ENCODE measurements around the gene SCUBE2.
"Not testable (repeated sequence)": the region's sequence is repeated elsewhere in the genome, so short reads cannot be mapped to it uniquely, and the experiment has no call there.

The SCUBE2 gene

GRCh38 chr11:9040410-9040809, 51.0 kb downstream of the SCUBE2 start:
- no peak for DNase-seq

- no peak for DNase-seq
Measured at GRCh38 chr11:9039863-9040262, 51.5 kb downstream of the SCUBE2 start.

GRCh38 chr11:9039198-9039597, 52.2 kb downstream of the SCUBE2 start:
- DNase-seq, result peak; percentile 54 to 62

- peak; percentile 83 to 86 for DNase-seq
Measured at GRCh38 chr11:9038541-9038940, 52.9 kb downstream of the SCUBE2 start.

DNA sequence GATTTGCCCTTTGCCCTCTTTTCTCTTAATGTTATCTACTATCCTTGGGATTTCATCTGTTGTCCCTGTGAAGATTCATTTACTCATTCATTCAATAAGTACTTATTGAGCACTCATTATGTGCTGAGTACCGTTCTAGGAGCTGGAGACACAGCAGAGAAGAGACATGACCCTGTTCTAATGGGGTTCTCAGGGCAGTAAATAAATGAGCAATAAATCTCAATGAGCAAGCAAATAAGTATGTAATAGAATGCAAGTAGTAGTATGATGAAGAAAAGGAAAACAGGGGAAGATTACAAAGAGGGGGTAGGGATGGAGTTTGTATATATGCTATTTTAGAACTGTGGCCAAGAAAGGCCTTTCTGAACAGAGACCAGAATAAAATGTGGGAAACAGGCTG, 53.4 kb downstream of the SCUBE2 start:
- DNase-seq, result no peak

DNA sequence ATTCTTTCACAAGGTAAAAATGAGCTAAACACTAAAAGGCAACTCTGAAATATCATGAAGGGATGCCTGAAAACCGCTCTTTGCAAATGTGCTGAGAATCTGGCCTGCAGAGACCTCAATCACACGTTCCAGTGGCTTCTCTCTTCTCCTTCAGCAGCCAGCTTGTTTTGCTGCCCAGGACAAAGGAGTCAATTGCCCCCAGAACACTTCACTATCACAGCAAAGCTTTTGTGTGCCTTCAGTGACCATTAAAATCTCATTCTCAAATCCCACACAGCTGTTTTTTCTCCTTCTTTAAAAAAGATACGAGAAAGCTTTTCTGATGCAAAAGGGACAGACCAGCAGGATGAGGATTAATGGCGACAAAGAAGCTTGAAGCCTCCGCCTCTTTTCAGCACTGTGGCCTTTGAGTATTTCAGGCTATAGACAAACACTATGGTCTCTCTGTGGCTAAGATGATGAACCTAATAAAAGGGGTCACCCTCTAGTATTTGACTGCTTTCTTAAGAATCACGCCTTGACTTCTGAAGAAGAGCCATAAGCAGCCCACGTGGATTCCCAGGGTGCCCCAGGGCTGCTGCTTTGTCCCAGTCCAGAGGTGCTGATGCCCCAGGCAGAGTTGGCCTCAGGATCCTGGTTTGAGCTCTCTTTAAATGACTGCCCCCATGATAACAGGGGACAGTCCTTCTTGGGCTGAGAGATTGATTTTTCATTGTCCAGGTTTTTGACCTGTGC, 54.2 kb downstream of the SCUBE2 start:
- DNase-seq, result no peak

DNA sequence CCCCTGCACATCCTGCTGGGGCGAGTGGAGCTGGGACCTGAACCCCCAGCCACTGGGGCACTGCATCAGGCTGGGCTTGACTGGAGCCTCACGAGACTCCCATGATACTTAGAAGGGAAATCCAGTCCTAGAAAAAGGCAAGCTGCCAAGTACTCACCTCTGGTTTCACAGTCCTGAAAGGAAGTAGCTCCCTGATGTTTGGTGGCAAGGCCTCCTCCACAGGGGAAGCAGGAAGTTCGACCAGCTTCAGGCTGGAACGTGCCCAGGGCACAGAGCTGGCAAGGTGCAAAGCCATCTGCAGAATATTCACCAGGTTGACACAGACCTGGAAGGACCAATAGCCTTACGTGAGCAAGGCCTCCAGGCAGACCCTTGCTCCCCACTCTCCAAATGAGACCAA, 60.8 kb downstream of the SCUBE2 start:
- peak in 1 of 2 donors; percentile 13 for DNase-seq

DNA sequence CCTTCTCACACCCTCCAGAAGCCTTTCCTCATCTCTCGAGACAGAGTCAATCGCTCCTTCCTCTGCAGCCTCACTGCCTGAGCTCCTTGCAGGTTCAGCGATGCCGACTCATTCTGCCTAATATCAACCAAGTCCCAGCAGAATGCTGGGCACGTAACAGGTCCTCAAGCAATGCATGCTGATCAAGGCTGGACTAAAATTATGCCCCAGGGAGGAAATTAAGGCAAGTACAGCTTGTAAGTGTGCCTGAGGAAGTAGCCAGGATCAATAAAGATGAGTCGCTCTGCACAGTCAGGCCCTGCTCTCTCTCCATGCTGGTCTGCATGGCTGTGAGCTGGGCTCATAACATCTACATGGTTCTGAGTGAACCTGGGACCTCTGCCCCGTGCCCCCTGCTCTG, 62.0 kb downstream of the SCUBE2 start:
- DNase-seq, result no peak

DNA sequence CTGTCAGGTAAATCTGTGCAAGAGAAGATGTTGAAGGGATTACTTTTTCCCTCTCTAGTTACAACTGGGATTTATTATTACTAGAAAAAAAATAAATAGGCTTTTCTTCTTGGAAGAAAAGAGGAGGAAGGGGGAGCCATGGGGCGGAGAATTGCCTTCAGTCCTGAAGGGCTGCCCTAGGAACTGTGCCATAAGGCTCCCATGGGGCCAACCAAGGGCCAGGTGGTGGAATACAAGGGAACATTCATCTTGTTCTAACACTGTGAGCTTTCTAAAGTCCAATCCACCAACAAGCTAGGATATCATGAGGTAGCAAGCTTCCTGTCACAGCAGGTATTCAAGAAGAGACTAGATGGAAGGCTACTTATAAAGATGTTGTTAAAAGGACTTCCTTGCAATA, 62.8 kb downstream of the SCUBE2 start:
- no peak for DNase-seq

DNA sequence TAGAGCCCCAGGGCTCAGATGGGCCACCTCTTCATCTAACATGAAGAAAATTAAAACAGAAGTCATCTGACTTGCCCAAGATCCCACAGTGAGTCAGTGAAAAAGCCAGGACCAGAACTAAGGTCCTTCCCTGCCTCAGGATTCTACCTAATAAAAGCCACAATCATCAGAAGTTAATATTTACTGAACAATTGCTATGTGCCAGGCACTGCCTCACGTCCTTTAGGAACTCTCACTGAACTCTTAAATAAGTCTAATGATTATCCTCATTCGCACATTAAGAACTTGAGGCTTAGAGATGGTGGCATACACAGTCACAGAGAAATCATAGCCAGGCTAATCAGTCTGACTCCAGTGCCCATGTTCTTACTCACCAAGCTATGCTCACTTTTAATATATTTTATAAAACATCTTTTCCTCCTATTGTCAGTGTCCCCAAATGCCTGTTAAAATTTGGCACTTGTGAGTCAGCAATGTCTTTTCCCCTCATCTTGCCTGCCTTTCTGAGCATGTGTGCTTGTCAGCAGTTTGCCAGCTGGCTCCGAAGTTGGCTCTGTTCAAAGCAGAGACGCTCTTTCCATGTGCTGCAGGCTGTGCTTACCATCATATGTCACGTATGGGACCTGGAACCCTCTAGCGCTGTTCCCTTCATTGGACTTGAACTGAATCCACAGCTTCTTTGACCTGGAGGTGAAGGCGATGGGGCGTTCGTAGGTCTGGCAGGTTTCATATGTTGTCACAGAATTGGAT, 66.1 kb downstream of the SCUBE2 start:
- no peak for DNase-seq

GRCh38 chr11:9022961-9023680, 68.3 kb downstream of the SCUBE2 start:
- no peak for DNase-seq

DNA sequence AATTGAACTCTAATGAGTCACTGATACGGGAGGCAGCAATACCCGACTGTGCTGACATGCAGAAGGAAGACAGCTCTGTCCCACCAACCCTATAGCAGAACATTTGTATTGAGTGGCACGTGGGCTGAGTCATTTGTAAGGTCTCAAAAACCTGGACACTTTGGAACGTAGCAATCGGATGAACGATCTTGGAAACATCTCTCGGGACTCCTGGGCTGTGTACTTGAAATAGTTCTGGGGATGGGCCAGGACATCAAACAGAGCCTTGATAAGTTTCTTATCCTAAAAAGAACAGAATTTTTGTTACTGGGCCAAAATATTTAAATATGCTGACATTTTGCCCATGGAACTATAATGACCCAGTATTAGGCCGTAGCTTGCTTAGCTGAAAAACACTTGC, 70.5 kb downstream of the SCUBE2 start:
- DNase-seq, result no peak

- DNase-seq, result no peak
Measured at GRCh38 chr11:9019861-9020260, 71.5 kb downstream of the SCUBE2 start.

DNA sequence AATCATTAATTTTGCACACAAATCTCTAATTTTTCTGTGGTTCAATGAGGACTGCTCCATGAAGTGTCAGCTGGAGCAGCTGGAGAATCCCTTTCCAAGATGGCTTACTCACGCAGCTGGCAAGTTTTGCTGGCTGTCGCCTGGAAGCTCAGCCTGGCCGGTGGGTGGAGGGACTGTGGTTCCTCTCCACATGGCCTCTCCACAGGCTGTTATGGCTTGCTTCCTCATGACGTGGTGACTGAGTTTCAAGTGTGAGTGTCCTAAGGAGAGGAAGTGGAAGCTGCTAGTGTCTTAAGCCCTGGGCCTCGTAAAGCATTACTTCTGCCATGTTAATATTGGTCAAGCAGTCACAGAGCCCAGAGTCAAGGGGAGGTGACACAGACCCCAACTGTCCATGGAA, 73.6 kb downstream of the SCUBE2 start:
- DNase-seq, result peak; percentile 94 to 97

GRCh38 chr11:9016916-9017642, 74.3 kb downstream of the SCUBE2 start:
- DNase-seq, result peak in 1 of 2 donors; percentile 29

DNA sequence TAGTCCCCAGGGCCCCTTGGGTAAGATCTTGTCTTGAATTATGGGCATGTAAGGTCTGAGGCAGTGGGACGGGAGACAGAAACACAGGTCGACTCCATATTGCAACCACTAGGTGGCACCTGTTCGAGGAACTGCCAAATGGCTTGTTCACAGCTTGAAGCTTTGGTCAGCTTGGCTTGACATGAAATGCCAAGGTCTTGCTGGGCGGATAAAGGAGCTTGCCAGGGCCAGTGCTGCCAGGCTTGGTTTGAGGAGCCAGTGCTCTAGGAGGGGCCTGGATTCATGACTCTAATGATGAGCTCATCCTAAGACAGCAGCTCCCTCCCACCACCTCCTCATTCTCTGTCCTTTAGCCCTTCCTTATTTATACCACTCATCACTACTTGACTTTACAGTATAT, 75.7 kb downstream of the SCUBE2 start:
- DNase-seq, result peak; percentile 71 to 77

DNA sequence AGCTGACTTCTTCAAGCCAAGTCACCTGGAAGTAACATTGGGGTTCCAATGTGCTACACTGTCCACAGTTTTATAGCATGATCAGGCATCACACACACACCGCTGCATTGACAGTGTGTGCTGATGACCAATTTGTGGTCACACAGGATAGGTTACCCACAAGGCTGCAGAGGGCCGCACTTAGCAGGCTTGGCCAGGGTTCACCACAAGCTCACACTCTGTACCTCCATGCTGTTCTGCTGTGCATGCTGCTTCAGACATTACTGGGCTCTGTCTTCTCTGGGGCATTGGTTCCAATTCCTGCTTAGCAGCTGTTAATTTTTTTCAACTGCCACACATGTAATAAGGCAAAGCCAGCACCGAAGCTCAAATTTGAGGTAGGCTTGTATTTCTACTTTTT, 76.6 kb downstream of the SCUBE2 start:
- DNase-seq, result no peak

DNA sequence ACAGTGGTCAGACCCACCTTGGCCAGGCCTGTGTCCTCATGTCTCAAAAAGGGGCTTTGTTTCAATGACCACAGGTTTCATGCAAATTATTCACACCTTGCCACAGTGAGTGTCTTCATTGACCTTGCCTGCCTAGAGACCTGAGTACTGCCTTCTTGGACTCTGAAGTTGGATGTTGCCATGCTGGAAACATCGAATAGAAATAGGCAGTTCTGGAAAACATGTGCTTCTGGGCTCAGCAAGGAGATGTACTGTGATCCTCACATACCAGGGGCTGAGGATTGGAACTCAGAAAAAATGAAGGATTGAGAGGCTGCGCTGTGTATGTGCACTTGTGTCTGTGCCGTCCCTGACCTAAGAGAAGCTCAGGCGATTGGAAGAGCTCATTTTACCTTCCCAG, 78.0 kb downstream of the SCUBE2 start:
- DNase-seq, result no peak

DNA sequence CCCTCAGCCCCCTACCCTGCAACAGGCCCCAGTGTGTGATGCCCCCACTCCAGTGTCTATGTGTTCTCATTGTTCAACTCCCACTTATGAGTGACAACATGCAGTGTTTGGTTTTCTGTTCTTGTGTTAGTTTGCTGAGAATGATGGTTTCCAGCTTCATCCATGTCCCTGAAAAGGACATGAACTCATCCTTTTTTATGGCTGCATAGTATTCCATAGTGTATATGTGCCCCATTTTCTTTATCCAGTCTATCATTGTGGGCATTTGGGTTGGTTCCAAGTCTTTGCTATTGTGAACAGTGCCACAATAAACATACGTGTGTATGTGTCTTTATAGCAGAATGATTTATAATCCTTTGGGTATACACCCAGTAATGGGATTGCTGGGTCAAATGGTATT, 81.9 kb downstream of the SCUBE2 start:
- not testable (repeated sequence) for DNase-seq

DNA sequence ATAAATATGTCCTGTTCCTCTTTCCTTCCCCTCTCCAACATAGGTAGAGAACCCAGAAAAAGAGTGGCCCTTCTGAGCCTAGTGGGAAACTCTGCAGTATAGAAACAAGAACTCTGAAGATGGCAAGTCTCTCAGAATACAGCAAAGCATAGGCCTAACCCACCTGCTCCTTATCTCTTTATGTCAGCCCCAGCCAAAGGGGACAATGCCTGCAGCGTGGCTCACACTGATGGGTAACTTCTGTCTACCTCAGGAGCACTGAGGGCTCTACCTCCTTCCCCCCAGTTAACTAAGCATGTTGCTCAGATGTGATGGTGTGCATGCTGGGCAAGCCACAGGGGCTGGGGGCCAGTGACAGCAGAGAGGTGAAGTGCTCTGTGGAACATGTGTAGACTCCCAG, 82.7 kb downstream of the SCUBE2 start:
- DNase-seq, result no peak

DNA sequence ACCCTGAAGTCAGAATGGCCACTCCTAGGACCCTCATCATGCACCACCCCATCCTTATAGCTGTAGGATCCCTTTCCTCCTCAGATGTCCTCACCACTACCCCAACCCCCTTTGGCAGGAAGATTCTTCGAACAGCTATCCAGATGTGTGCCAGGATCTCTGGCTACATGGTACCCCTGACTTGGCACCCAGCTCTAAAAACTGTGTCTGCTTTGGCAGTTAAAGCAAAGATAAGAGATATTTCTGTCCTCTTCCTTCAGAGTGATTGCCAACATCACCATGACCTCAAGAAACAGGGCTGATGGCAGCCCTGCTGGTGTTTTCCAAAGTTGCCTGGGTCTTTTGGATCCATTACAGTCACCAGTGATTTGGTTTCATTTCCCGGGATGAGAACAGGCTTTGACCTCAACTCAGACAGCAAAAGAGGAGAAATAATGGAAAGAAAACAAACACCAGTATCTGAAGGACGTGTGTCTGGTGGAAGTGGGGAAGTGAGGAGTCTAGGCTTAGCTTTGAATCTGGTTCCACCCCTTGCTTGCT, 83.3 kb downstream of the SCUBE2 start:
- no peak for DNase-seq

- DNase-seq, result no peak
Measured at GRCh38 chr11:9005087-9005486, 86.3 kb downstream of the SCUBE2 start.

Measured in inflammatory macrophage (primary cell).